Measurements from ENCODE around the gene MMP28.

DNA sequence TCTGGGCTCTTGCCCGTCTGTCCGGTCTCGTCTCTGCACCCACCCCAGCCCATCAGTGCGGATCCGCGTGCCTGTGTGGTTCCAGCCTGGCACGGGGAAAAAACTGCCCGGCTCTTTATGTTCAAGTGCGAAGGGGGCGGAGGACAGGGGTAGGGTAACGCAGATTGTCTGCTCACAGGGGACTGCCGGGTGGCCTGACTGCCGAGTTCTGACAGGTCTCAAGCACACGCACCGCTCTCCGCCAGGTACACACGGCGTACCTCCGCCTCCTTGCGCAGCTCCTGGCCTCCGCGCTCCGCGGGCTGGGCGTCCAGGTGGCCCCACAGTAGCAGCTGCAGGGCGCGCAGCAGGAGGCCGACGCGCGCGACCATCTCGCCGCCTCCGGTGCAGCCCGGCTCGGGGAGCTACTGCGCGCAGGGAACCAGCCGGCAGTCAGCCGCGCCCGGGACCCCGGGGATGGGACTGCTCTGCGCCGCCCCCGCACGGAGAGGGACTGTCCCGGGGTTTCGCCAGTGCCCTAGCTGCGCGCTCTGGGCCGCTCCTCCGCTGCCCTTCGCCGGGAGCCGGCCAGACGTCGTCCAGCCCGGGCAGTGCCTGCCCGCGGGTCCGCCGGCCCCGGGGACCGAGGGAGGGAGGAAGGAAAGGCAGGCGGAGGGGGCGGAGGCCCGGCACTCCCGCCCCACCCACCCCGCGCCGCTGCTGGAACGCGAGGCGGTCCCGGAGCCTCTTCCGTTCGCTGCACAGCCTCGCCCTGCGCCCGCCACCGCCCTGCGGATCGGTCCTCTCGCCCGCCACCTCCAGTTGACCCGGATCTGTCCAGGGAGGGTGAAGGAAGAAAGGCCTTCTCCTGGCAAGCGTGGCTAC is at the start of gene MMP28:
- TF ChIP-seq, protein P1, sequence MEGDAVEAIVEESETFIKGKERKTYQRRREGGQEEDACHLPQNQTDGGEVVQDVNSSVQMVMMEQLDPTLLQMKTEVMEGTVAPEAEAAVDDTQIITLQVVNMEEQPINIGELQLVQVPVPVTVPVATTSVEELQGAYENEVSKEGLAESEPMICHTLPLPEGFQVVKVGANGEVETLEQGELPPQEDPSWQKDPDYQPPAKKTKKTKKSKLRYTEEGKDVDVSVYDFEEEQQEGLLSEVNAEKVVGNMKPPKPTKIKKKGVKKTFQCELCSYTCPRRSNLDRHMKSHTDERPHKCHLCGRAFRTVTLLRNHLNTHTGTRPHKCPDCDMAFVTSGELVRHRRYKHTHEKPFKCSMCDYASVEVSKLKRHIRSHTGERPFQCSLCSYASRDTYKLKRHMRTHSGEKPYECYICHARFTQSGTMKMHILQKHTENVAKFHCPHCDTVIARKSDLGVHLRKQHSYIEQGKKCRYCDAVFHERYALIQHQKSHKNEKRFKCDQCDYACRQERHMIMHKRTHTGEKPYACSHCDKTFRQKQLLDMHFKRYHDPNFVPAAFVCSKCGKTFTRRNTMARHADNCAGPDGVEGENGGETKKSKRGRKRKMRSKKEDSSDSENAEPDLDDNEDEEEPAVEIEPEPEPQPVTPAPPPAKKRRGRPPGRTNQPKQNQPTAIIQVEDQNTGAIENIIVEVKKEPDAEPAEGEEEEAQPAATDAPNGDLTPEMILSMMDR (IDR thresholded peaks at IDR 0.05; ENCODE audit: low read depth, low read length, poor library complexity, severe bottlenecking) = no peak
- peak; percentile 97; the same call in 1 of the 2 replicates for TF ChIP-seq EZH2phosphoT487 (IDR thresholded peaks at IDR 0.05; ENCODE audit: borderline replicate concordance, low read length)
